Upper lobe of left lung (tissue), 4 donors: ENCODE measurements around the gene SDHA.
"Not testable (repeated sequence)": the region's sequence is repeated elsewhere in the genome, so short reads cannot be mapped to it uniquely, and the experiment has no call there.

ENCODE experiments used
- CTCF ChIP-seq, 6 experiments: fragments of 450-650 bp in 4 of 6; fragments of 200-600 bp in 2 of 6; sonication (generic) in 2 of 6; IDR thresholded peaks; one replicate each; pipeline ENCODE4 v1.5.1; 2016 to 2019; ENCODE audit warnings: antibody characterized with exemption in 6 of 6
- EP300 ChIP-seq, 4 donors: sonication (generic); formaldehyde crosslinking; IDR thresholded peaks; one replicate each; pipeline ENCODE4 v1.5.1; 2017; ENCODE audit warnings: antibody characterized with exemption in 4 of 4, control low read depth in 2 of 4
- POLR2A ChIP-seq, 4 donors: fragments of 450-650 bp; IDR thresholded peaks; one replicate each; pipeline ENCODE4 v1.5.1; 2016 to 2017; ENCODE audit warnings: antibody characterized with exemption in 4 of 4, mild to moderate bottlenecking in 2 of 4
- POLR2AphosphoS5 ChIP-seq, 2 donors: sonication (generic); formaldehyde crosslinking; IDR thresholded peaks; one replicate each; pipeline ENCODE4 v1.5.1; 2017; ENCODE audit warnings: antibody characterized with exemption in 2 of 2

- TF ChIP-seq CTCF, EP300, POLR2A, POLR2AphosphoS5 (IDR thresholded peaks at IDR 0.05): not testable (repeated sequence)
These were observed 37.0 kb downstream of the SDHA start for GRCh38 chr5:255116-255515.
